IPS-11a (cell line): ENCODE data around the gene CETN3.
"Not testable (repeated sequence)": the region's sequence is repeated elsewhere in the genome, so short reads cannot be mapped to it uniquely, and the experiment has no call there.

Source experiments
- H3K4me3 ChIP-seq: one replicate; pipeline ENCODE4 v1.5.1; 2013; ENCODE audit warnings: low read depth, low read length, control low read depth

The CETN3 gene

GRCh38 chr5:90384389-90384788 is 25.2 kb downstream of the CETN3 start:
- no peak overlapping the region for H3K4me3 ChIP-seq

GRCh38 chr5:90383903-90384302 is 25.7 kb downstream of the CETN3 start:
- no peak overlapping the region for H3K4me3 ChIP-seq

- no peak overlapping the region for H3K4me3 ChIP-seq
Measured at GRCh38 chr5:90381213-90381929, 28.2 kb downstream of the CETN3 start.

- no peak overlapping the region for H3K4me3 ChIP-seq
Measured at GRCh38 chr5:90379652-90380051, 29.9 kb downstream of the CETN3 start.

- no peak overlapping the region for H3K4me3 ChIP-seq
Measured at GRCh38 chr5:90378752-90379151, 30.8 kb downstream of the CETN3 start.

GRCh38 chr5:90371269-90371668 is 38.3 kb downstream of the CETN3 start:
- not testable (repeated sequence) for H3K4me3 ChIP-seq

GRCh38 chr5:90368454-90369246 is 40.9 kb downstream of the CETN3 start:
- no peak overlapping the region for H3K4me3 ChIP-seq

GRCh38 chr5:90367879-90368278 is 41.7 kb downstream of the CETN3 start:
- no peak overlapping the region for H3K4me3 ChIP-seq

GRCh38 chr5:90366948-90367347 is 42.6 kb downstream of the CETN3 start:
- H3K4me3 ChIP-seq = no peak overlapping the region

GRCh38 chr5:90365328-90365727 is 44.2 kb downstream of the CETN3 start:
- no peak overlapping the region for H3K4me3 ChIP-seq

GRCh38 chr5:90359073-90359920 is 50.3 kb downstream of the CETN3 start:
- no peak overlapping the region for H3K4me3 ChIP-seq

GRCh38 chr5:90356622-90357021 is 52.9 kb downstream of the CETN3 start:
- H3K4me3 ChIP-seq = no peak overlapping the region

GRCh38 chr5:90356176-90356575 is 53.4 kb downstream of the CETN3 start:
- no peak overlapping the region for H3K4me3 ChIP-seq

- no peak overlapping the region for H3K4me3 ChIP-seq
Measured at GRCh38 chr5:90355635-90356034, 53.9 kb downstream of the CETN3 start.

GRCh38 chr5:90353254-90353653 is 56.3 kb downstream of the CETN3 start:
- H3K4me3 ChIP-seq = no peak overlapping the region

- no peak overlapping the region for H3K4me3 ChIP-seq
Measured at GRCh38 chr5:90351101-90351500, 58.5 kb downstream of the CETN3 start.

GRCh38 chr5:90347462-90347861 is 62.1 kb downstream of the CETN3 start:
- no peak overlapping the region for H3K4me3 ChIP-seq

GRCh38 chr5:90345684-90346083 is 63.9 kb downstream of the CETN3 start:
- no peak overlapping the region for H3K4me3 ChIP-seq

GRCh38 chr5:90344689-90345088 is 64.9 kb downstream of the CETN3 start:
- H3K4me3 ChIP-seq = no peak overlapping the region

GRCh38 chr5:90343731-90344130 is 65.8 kb downstream of the CETN3 start:
- not testable (repeated sequence) for H3K4me3 ChIP-seq

GRCh38 chr5:90342576-90342975 is 67.0 kb downstream of the CETN3 start:
- H3K4me3 ChIP-seq = no peak overlapping the region
